Measurements from ENCODE around the gene CRY2.

CRY2 gene

DNA sequence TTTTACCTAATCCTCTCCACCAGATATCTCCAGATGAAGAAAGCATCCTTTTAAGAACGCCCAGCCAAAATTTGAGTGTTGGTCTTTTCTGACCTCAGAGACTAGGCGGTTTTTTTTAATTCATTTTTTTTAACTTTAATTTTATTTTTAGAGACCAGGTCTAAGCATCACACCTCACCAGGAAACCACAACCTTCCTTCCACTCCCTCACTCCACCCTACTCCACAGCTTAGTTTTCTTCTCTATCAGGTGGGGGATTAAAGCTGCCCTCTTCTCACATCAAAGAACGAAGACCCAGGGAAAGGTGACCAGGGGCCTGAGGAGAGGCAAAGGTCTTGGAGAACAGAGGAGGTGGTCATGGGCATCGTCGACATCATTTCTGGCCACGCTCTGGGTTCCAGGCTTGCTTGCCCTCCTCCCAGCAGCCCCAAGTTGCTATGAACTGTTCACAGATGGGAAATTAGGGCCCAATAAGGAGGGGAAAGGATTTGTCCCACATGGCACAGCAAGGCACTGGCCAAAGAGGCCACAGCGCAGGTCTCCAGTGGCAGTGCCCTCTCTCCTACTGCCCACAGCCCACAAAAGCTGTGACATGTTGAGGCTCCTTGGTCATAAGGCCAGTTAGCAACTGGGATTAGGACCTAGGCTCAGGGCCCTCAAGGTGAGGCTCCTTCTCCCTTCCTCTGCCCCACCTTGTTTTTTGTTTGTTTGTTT, 71.8 kb downstream of the CRY2 start:
- no CpG with 5 or more reads among the region's 7 CpGs for WGBS (ENCODE audit: extremely low coverage, insufficient coverage, low lambda C conversion rate)
- no peak overlapping the region for H4K8ac ChIP-seq (ENCODE audit: low read depth, low read length)
- no peaks in the 10 kb centered on the region for H3K27me3 ChIP-seq (ENCODE audit: insufficient read depth, low read length, poor library complexity)
- H3K23ac ChIP-seq (ENCODE audit: low read length): no peak overlapping the region
- no peak overlapping the region for H3K4me2 ChIP-seq (ENCODE audit: low read length)
- H3K4me3 ChIP-seq (ENCODE audit: low read length): no peak overlapping the region
- H2BK120ac ChIP-seq (ENCODE audit: low read depth, low read length): no peak overlapping the region
- H3K79me1 ChIP-seq (ENCODE audit: low read length): no peaks in the 10 kb centered on the region
- no peaks in the 10 kb centered on the region for H3K36me3 ChIP-seq (ENCODE audit: control insufficient read depth, insufficient read depth, low read length)
- H3K27ac ChIP-seq (ENCODE audit: low read depth, low read length): no peak overlapping the region
- no peak overlapping the region for H3K56ac ChIP-seq (ENCODE audit: low read length)
- no peak for DNase-seq
- H2BK5ac ChIP-seq (ENCODE audit: low read length): no peak overlapping the region
- H4K5ac ChIP-seq (ENCODE audit: low read length): no peak overlapping the region
- H2AK5ac ChIP-seq (ENCODE audit: low read length): no peak overlapping the region
- no peak overlapping the region for H3K4ac ChIP-seq (ENCODE audit: low read depth, low read length)
- H3K18ac ChIP-seq (ENCODE audit: low read length): no peak overlapping the region
- H2BK15ac ChIP-seq (replicated peaks; ENCODE audit: low read depth): no peak overlapping the region
- H3K4me1 ChIP-seq (ENCODE audit: control insufficient read depth, low read depth, low read length): peaks cover 1% of the 10 kb centered on the region
- no peaks in the 10 kb centered on the region for H3K79me2 ChIP-seq (ENCODE audit: control insufficient read depth, insufficient read depth, low read length)
- no peak overlapping the region for H3K9ac ChIP-seq (ENCODE audit: low read length)

DNA sequence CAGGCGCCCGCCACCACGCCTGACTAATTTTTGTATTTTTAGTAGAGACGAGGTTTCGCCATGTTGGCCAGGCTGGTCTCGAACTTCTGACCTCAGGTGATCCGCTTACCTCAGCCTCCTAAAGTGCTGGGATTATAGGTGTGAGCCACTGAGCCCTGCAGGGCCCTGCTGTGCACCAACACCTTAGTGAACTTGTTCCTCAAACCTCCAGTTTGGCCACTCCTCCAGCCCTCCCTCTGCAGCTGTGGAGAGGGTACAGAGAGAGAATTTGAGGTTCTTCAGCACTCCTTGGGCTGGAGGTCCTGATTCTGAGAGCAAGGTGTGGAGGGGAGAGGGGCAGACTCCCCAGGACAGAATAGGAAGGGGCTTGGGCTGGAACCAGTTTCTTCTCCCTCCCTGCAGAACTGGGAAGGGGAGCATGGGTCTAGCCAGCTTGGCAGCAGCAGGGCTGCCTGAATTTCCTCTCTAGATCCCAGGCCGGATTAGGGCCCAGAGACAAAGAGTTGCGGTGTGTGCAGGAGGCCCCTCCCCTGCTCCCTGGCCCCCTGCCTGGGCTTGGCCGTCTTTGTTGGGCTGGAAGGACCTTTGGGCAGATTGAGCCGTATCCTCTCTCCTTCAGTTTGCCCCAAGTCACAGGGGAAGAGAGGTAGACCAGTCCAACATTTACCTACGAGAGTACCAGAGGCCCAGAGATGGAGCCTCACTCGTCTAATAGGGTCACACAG, 72.7 kb downstream of the CRY2 start:
- Histone ChIP-seq H3K36me3 (ENCODE audit: control insufficient read depth, insufficient read depth, low read length) (no peaks in the 10 kb centered on the region), H3K4ac (ENCODE audit: low read depth, low read length) (no peak overlapping the region), H3K4me1 (ENCODE audit: control insufficient read depth, low read depth, low read length) (peaks cover 1% of the 10 kb centered on the region), H3K18ac (ENCODE audit: low read length) (no peak overlapping the region), H3K56ac (ENCODE audit: low read length) (no peak overlapping the region), H4K5ac (ENCODE audit: low read length) (no peak overlapping the region), H2BK15ac (replicated peaks; ENCODE audit: low read depth) (no peak overlapping the region), H3K9ac (ENCODE audit: low read length) (no peak overlapping the region), H3K4me3 (ENCODE audit: low read length) (no peak overlapping the region), H3K27ac (ENCODE audit: low read depth, low read length) (peak overlapping the region; percentile 8), H3K79me2 (ENCODE audit: control insufficient read depth, insufficient read depth, low read length) (no peaks in the 10 kb centered on the region), H3K79me1 (ENCODE audit: low read length) (no peaks in the 10 kb centered on the region), H2BK5ac (ENCODE audit: low read length) (no peak overlapping the region), H3K27me3 (ENCODE audit: insufficient read depth, low read length, poor library complexity) (no peaks in the 10 kb centered on the region), H3K4me2 (ENCODE audit: low read length) (no peak overlapping the region), H3K23ac (ENCODE audit: low read length) (no peak overlapping the region), H4K8ac (ENCODE audit: low read depth, low read length) (no peak overlapping the region), H2AK5ac (ENCODE audit: low read length) (no peak overlapping the region), H2BK120ac (ENCODE audit: low read depth, low read length) (no peak overlapping the region)
- WGBS (ENCODE audit: extremely low coverage, insufficient coverage, low lambda C conversion rate): no CpG with 5 or more reads among the region's 13 CpGs
- peak; percentile 34 for DNase-seq

DNA sequence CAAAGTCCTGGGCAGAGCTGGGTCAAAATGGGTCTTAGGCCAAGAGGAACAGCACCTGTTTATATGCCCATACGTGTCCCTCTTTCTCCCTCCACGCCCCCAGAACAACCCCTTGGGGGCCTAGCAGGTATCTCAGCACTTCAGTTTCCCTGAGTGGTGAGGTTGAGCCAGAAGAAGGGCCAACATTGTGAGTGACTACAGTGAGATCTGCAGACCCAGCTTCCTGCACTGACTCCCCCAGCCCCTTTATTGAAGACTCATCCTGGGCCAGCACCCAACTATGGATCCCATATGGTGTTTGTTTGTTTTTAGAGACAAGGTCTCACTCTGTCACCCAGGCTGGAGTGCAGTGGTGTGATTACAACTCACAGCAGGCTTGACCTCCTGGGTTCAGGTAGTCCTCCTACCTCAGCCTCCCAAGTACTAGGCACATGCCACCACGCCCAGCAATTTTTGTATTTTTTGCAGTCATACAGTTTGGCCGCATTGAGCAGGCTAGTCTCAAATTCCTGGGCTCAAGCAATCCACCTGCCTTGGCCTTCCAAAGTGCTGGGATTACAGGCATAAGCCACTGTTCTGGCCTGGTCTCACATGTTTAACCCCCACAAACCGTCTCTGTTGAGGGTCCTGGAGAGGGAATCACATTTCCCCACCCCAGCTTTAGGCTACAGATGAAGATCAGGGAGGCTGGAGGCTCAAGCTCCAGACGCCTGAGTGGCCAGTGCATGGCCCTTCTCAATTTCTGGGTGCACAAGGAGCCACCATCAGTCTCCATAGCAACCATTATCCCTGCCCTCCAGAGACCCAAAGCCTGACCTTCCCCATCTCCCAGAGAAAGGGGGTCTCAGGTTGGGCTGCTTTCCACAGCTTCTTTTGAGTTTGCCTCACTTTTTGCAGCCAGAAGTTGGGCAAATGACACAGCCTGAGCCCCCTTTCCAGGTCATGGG, 73.5 kb downstream of the CRY2 start:
- H3K79me1 ChIP-seq (ENCODE audit: low read length): no peaks in the 10 kb centered on the region
- no peak overlapping the region for H3K4me2 ChIP-seq (ENCODE audit: low read length)
- H3K23ac ChIP-seq (ENCODE audit: low read length): no peak overlapping the region
- no peak overlapping the region for H4K8ac ChIP-seq (ENCODE audit: low read depth, low read length)
- no peak overlapping the region for H3K18ac ChIP-seq (ENCODE audit: low read length)
- H3K27ac ChIP-seq (ENCODE audit: low read depth, low read length): no peak overlapping the region
- no peak overlapping the region for H3K4ac ChIP-seq (ENCODE audit: low read depth, low read length)
- no peak overlapping the region for H3K4me3 ChIP-seq (ENCODE audit: low read length)
- no peak overlapping the region for H2BK5ac ChIP-seq (ENCODE audit: low read length)
- WGBS (ENCODE audit: extremely low coverage, insufficient coverage, low lambda C conversion rate): no CpG with 5 or more reads among the region's 6 CpGs
- H4K5ac ChIP-seq (ENCODE audit: low read length): no peak overlapping the region
- no peak overlapping the region for H2BK120ac ChIP-seq (ENCODE audit: low read depth, low read length)
- H3K79me2 ChIP-seq (ENCODE audit: control insufficient read depth, insufficient read depth, low read length): no peaks in the 10 kb centered on the region
- H3K9ac ChIP-seq (ENCODE audit: low read length): no peak overlapping the region
- no peak overlapping the region for H3K56ac ChIP-seq (ENCODE audit: low read length)
- no peak overlapping the region for H2BK15ac ChIP-seq (replicated peaks; ENCODE audit: low read depth)
- H3K4me1 ChIP-seq (ENCODE audit: control insufficient read depth, low read depth, low read length): peaks cover 1% of the 10 kb centered on the region
- DNase-seq: no peak
- no peaks in the 10 kb centered on the region for H3K36me3 ChIP-seq (ENCODE audit: control insufficient read depth, insufficient read depth, low read length)
- H3K27me3 ChIP-seq (ENCODE audit: insufficient read depth, low read length, poor library complexity): no peaks in the 10 kb centered on the region
- H2AK5ac ChIP-seq (ENCODE audit: low read length): no peak overlapping the region

DNA sequence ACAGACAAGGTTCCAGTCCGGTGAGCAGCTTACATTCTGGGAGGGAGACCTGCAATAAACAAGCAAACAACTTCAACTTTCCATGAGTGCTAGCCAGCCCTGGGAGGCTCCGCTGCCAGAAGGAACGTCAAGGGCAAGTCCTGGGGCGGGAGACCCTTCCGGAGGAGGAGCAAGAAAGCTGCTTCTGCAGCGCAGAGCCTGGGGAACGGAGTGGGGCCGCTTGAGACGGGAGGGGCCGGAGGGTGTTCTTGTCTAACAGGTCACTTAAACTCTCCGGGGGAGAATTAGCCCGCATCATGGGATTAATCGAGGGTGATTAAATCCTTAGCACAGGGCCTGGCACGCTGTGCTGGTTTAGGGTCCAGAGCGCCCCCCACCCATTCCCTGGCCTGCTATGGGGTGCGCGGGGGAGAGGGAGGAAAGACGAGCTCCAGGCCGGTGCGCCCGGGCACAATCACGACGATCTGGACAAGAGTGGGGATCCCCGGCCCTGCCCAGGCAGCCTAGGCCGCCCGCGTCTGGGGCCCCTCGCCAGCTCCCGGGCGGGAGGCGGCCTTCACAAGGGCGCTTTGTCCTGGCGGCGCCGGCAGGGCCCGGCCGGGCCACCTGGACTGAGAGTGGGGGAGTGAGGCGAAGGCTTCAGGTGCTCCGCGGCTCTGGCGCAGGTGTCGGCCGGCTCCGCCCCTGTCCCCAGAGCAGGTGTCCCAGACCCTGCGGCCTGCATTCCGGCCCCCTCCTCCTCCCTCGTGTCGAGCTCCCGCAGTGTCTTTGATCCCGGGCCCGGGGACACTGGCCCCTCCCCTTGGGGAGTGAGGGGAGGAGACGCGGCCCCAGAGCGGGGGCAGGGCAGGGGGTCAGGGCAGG, 74.5 kb downstream of the CRY2 start:
- Histone ChIP-seq H3K23ac (ENCODE audit: low read length) (no peak overlapping the region), H3K9ac (ENCODE audit: low read length) (peak overlapping the region; percentile 5), H3K36me3 (ENCODE audit: control insufficient read depth, insufficient read depth, low read length) (no peaks in the 10 kb centered on the region), H3K4me3 (ENCODE audit: low read length) (no peak overlapping the region), H4K5ac (ENCODE audit: low read length) (no peak overlapping the region), H2AK5ac (ENCODE audit: low read length) (no peak overlapping the region), H2BK5ac (ENCODE audit: low read length) (no peak overlapping the region), H3K27me3 (ENCODE audit: insufficient read depth, low read length, poor library complexity) (no peaks in the 10 kb centered on the region), H3K4ac (ENCODE audit: low read depth, low read length) (no peak overlapping the region), H3K4me2 (ENCODE audit: low read length) (peak overlapping the region; percentile 32), H3K18ac (ENCODE audit: low read length) (no peak overlapping the region), H3K27ac (ENCODE audit: low read depth, low read length) (no peak overlapping the region), H2BK15ac (replicated peaks; ENCODE audit: low read depth) (no peak overlapping the region), H2BK120ac (ENCODE audit: low read depth, low read length) (no peak overlapping the region), H3K79me2 (ENCODE audit: control insufficient read depth, insufficient read depth, low read length) (no peaks in the 10 kb centered on the region), H3K56ac (ENCODE audit: low read length) (peak overlapping the region; percentile 56), H4K8ac (ENCODE audit: low read depth, low read length) (no peak overlapping the region), H3K79me1 (ENCODE audit: low read length) (no peaks in the 10 kb centered on the region), H3K4me1 (ENCODE audit: control insufficient read depth, low read depth, low read length) (peaks cover 1% of the 10 kb centered on the region)
- peak; percentile 89 for DNase-seq
- no CpG with 5 or more reads among the region's 54 CpGs for WGBS (ENCODE audit: extremely low coverage, insufficient coverage, low lambda C conversion rate)

DNA sequence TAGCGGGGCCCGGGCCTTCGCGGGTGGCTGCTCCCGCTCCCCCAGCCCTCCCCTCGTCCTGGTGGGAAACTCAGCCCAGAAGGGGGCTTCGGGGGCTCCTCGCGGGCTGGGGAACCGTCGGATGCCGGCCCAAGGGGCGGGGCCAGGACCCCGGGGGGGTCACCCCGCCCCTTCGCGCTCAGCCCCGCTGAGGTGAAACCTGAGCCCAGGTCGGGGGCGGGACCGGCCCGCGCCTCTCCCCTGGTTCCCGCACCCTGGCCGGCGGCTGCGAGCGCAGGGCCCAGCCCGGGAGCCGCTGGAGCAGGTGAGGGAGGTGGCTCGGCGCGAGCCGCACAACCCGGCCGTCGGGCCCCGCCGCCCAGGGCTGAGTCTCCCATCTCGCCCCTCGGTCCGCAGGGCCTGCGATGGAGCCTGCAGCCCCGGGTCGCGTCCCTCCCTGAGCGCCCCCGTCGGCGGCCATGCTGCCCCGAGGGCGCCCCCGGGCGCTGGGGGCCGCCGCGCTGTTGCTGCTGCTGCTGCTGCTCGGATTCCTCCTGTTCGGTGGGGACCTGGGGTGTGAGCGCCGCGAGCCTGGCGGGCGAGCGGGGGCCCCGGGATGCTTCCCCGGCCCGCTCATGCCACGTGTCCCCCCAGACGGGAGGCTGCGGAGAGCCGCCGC, 75.3 kb downstream of the CRY2 start, which contains the start of gene LARGE2:
LARGE2 (plus strand) TSS at position 232 of the 658 bp plus-strand sequence; CDS start at position 459, 227 bp downstream.
- no peak within 1 kb of the TSS for H2BK15ac ChIP-seq (replicated peaks; ENCODE audit: low read depth)
- H3K4ac ChIP-seq (ENCODE audit: low read depth, low read length): no peak within 1 kb of the TSS
- H3K79me2 ChIP-seq (ENCODE audit: control insufficient read depth, insufficient read depth, low read length): no peaks in the 10 kb centered on the region
- peak within 1 kb of the TSS; percentile 53 for H3K9ac ChIP-seq (ENCODE audit: low read length)
- no peak within 1 kb of the TSS for H2BK120ac ChIP-seq (ENCODE audit: low read depth, low read length)
- H3K27ac ChIP-seq (ENCODE audit: low read depth, low read length): no peak within 1 kb of the TSS
- no peaks in the 10 kb centered on the region for H3K79me1 ChIP-seq (ENCODE audit: low read length)
- WGBS (ENCODE audit: extremely low coverage, insufficient coverage, low lambda C conversion rate): no CpG with 5 or more reads among the region's 73 CpGs
- H4K8ac ChIP-seq (ENCODE audit: low read depth, low read length): no peak within 1 kb of the TSS
- H3K56ac ChIP-seq (ENCODE audit: low read length): peak within 1 kb of the TSS; percentile 67
- H4K5ac ChIP-seq (ENCODE audit: low read length): no peak within 1 kb of the TSS
- peak within 1 kb of the TSS; percentile 20 for H3K4me3 ChIP-seq (ENCODE audit: low read length)
- no peaks in the 10 kb centered on the region for H3K36me3 ChIP-seq (ENCODE audit: control insufficient read depth, insufficient read depth, low read length)
- no peak within 1 kb of the TSS for H3K23ac ChIP-seq (ENCODE audit: low read length)
- H3K4me1 ChIP-seq (ENCODE audit: control insufficient read depth, low read depth, low read length): no peaks in the 10 kb centered on the region
- H3K18ac ChIP-seq (ENCODE audit: low read length): peak within 1 kb of the TSS; percentile 16
- H3K4me2 ChIP-seq (ENCODE audit: low read length): peak within 1 kb of the TSS; percentile 46
- H3K27me3 ChIP-seq (ENCODE audit: insufficient read depth, low read length, poor library complexity): no peaks in the 10 kb centered on the region
- H2BK5ac ChIP-seq (ENCODE audit: low read length): no peak within 1 kb of the TSS
- H2AK5ac ChIP-seq (ENCODE audit: low read length): no peak within 1 kb of the TSS
- DNase-seq: peak; percentile 80

Measured in mesendoderm (in vitro differentiated cells).